Gastrocnemius medialis (tissue), 4 donors: ENCODE measurements around the gene DEFB115.

Source experiments
- CTCF ChIP-seq, 5 experiments: fragments of 450-650 bp in 3 of 5; fragments of 200-600 bp in 2 of 5; sonication (generic) in 2 of 5; IDR thresholded peaks in 4 of 5; conservative IDR thresholded peaks in 1 of 5; 1 replicate in 4 of 5; 2 replicates in 1 of 5; pipeline ENCODE4 v1.5.1; 2016 to 2019; ENCODE audit warnings: antibody characterized with exemption in 5 of 5, mild to moderate bottlenecking in 3 of 5, moderate library complexity in 3 of 5
- POLR2A ChIP-seq, 2 donors: fragments of 450-650 bp; IDR thresholded peaks; one replicate each; pipeline ENCODE4 v1.6.1; 2017; ENCODE audit warnings: antibody characterized with exemption in 2 of 2, mild to moderate bottlenecking in 2 of 2, moderate library complexity in 2 of 2

GRCh38 chr20:31237763-31238162, 19.7 kb upstream of the DEFB115 start:
- TF ChIP-seq CTCF (IDR thresholded peaks at IDR 0.05 in 4 of 5, conservative IDR thresholded peaks at IDR 0.05 in 1 of 5): no peak
- no peak for TF ChIP-seq POLR2A (IDR thresholded peaks at IDR 0.05)
